ENCODE measurements around the gene PQBP1.

Gene PQBP1

GRCh38 chrX:48910926-48911411 is 13.2 kb downstream of the PQBP1 start:
- TF ChIP-seq, protein P1, sequence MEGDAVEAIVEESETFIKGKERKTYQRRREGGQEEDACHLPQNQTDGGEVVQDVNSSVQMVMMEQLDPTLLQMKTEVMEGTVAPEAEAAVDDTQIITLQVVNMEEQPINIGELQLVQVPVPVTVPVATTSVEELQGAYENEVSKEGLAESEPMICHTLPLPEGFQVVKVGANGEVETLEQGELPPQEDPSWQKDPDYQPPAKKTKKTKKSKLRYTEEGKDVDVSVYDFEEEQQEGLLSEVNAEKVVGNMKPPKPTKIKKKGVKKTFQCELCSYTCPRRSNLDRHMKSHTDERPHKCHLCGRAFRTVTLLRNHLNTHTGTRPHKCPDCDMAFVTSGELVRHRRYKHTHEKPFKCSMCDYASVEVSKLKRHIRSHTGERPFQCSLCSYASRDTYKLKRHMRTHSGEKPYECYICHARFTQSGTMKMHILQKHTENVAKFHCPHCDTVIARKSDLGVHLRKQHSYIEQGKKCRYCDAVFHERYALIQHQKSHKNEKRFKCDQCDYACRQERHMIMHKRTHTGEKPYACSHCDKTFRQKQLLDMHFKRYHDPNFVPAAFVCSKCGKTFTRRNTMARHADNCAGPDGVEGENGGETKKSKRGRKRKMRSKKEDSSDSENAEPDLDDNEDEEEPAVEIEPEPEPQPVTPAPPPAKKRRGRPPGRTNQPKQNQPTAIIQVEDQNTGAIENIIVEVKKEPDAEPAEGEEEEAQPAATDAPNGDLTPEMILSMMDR (IDR thresholded peaks at IDR 0.05; ENCODE audit: control insufficient read depth, extremely low read depth, insufficient read depth): no peak

DNA sequence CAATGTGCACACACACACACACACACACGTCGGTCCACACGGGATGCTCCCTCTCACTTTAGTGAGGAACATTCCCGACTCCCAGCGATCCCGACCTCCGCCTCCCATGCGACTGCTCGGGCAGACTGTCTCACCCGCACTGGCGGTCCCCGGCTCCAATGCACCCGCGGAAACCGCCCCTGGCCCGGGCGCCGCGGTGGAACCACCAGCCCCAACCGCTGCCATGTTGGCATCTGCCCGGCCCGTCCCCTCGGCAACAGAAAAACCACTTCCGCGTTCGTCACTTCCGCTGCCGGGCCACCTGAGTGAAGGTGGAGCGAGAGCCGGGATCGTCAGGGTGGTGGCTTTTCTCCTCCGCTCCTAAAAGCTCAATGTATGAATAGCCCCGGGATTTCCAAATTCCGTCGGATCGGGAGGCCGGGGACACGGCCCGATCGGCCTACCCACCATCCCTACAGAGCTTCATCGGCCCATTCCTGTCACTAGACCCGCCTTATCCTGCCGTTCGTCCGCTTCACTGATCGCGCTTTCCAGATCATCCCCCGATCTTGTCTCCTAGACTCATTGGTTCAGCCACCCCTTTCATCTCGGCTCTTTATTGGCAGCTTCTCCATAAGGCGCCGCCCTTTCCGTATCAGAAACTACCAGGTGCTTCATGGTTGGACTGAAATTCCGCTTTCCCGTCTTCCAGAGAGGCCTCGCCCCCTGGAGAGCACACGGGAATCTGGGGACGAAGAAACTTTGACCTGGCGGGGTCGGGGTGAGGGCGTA is 13.9 kb downstream of the PQBP1 start, which contains the start of gene SLC35A2:
Gene SLC35A2, minus strand, starts transcription at position 235 of the 771 bp plus-strand sequence. Its CDS starts 10 bp downstream, at position 225.
- TF ChIP-seq, protein P1 (IDR thresholded peaks at IDR 0.05; ENCODE audit: control insufficient read depth, extremely low read depth, insufficient read depth): no peak
- H3K4me3 ChIP-seq (ENCODE audit: low read depth, low read length): peak within 1 kb of the TSS; percentile 89
- DNase-seq (ENCODE audit: low read depth): peak; percentile 72

More at GRCh38 chrX:48910926-48911411, 13.2 kb downstream of the PQBP1 start:
- H3K4me3 ChIP-seq (ENCODE audit: low read depth, low read length): peak overlapping the region; percentile 89
- no peak for DNase-seq (ENCODE audit: low read depth)

DNA sequence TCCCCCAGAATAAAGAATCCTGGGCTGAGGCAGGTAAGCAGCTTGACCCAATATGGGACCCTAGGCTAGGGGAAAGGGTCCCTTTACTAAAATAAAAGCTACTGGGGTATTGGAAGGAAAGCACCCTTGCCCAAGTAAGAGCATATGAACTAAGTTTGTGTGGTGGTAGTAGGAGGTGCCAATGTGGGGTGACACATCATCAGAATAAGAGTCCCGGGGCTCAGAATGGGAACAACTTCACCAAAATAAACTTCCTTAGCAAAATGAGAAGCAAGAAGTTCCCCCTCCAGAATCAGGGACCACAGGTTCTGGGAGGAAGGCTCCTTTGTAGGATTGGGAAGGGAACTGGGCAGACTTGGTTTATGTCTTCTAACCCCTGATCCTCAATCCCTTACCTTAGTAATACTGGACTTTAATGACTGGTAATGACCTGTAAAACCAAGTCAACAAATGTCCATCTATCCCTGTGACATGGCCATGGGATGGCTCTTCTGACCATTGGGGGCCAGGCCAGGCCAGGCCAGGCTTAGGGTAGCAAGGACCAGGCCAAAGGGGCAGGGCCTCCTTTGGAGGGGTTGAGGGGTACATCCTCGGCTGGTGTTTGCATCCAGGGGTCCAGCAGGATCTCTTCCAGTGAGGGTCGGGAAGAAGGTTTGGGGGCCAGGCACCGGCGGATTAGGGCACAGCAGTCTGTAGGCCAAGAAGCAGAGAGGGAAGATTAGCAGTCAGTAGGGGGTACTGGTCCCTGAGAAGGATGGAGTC is 16.1 kb downstream of the PQBP1 start:
- TF ChIP-seq, protein P1 (IDR thresholded peaks at IDR 0.05; ENCODE audit: control insufficient read depth, extremely low read depth, insufficient read depth): no peak
- DNase-seq (ENCODE audit: low read depth): no peak
- H3K4me3 ChIP-seq (ENCODE audit: low read depth, low read length): no peak overlapping the region

DNA sequence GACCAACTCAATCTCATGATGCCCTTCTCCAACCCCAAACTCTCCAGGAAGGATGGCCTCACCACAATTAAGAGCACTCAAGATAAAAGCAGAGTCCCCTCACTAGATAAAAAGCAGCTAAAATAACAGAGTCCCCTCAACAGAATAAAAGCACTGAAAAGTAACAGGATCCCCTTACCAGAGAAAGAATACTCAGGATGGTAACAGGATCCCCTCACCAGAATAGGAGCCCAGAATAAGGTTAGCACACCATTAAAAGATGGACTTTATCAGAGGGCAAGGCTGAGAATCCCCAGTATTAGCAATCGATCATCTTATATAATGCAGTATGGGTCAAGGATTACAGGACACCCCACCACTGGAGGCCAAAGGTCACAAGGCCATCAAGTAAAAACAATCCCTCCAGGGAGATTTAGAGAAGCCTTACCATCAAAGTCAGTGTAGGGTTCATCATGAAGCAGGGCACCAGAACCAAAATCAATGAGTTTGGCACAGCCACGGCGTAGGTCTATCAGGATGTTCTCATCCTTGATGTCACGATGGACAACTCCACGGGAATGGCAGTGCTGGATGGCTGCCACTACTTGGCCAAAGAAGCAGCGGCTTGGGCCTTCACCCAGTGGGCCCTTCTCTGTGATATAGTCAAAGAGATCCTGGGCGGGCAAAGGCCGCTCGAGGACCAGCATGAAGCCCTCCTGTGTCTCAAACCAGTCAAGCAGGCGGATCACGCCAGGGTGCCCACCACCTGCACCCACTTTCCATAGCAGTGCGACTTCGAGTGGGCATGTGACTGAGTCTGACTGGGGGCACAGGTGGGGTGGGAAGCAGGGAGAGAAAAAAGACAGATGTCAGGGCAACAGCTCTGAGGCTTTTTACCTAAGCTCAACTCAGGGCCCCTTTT is 17.1 kb downstream of the PQBP1 start:
- no peak overlapping the region for H3K4me3 ChIP-seq (ENCODE audit: low read depth, low read length)
- TF ChIP-seq, protein P1 (IDR thresholded peaks at IDR 0.05; ENCODE audit: control insufficient read depth, extremely low read depth, insufficient read depth): no peak
- DNase-seq (ENCODE audit: low read depth): no peak

DNA sequence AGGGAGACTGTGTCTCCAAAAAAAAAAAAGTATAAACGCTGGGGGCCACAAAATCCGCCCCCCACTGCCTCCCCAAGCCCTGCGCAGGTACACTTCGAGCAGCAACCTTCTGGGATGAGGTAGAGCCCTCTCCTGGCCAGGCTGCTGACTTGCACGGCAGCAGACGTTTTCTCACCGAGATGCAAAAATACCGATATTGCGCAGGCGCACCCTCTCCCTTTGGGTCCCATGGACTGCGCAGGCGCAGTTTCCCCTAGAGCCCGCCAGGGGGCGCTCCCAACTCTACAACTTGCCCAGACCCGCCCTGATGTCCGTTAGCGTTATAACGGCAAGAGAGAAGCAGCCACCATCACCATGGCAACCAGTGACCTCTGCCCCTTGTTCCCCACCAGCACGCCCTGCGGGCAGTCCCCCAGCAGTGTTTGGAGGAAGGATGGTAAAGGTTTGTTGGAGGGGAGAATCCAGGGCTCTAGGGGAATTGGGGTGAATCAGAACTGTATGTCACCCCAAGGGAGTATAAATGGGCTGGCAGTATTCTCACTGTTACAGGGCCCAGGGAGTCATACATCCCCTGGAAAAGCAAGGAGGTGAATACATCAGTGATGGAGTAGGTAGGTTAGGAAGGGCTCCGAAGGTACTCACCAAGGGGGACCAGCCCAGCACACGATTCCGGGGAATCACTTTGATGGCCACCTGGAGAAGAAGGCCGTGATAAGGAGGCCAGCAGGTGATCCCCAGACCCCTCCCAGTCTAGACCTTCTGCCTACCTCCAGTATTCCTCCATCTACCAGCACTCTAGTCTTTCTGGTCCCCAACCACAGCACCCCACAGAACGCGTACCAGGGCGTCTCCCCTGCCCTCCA is 19.6 kb downstream of the PQBP1 start:
- TF ChIP-seq, protein P1 (IDR thresholded peaks at IDR 0.05; ENCODE audit: control insufficient read depth, extremely low read depth, insufficient read depth): peak; percentile 64
- H3K4me3 ChIP-seq (ENCODE audit: low read depth, low read length): peak overlapping the region; percentile 78
- peak; percentile 56 for DNase-seq (ENCODE audit: low read depth)
